H9 (cell line): ENCODE data around the gene SNHG17. TPM values are rescaled to one million over a fixed set of nuclear protein-coding genes. Genes with fewer than 3 reads are reported as not detected.
A peak's percentile ranks its signal among the peaks of the same experiment; 100 is the strongest.

Source experiments
- DNase-seq: peaks from one replicate; pipeline ENCODE4 v3.0.0-alpha.2; 2017
- H2AFZ ChIP-seq: one replicate; pipeline ENCODE4 v1.6.1; 2013; ENCODE audit warnings: mild to moderate bottlenecking, low read length, control low read depth, moderate library complexity
- H2AK5ac ChIP-seq: 2 replicates; pipeline ENCODE4 v1.6.1; 2013; ENCODE audit warnings: low read length, control low read depth, mixed read lengths; ENCODE audit not compliant: insufficient read length
- H2BK120ac ChIP-seq: one replicate; pipeline ENCODE4 v1.6.1; 2013; ENCODE audit warnings: low read depth, mild to moderate bottlenecking, low read length, control low read depth, inconsistent platforms; ENCODE audit not compliant: poor library complexity, severe bottlenecking
- H2BK12ac ChIP-seq: 2 replicates; pipeline ENCODE4 v1.6.1; 2013; ENCODE audit warnings: low read length, control low read depth, mixed read lengths, low read depth; ENCODE audit not compliant: insufficient read length
- H2BK15ac ChIP-seq: 2 replicates; pipeline ENCODE4 v1.6.1; 2013; ENCODE audit warnings: low read depth, low read length, control low read depth
- H2BK20ac ChIP-seq: one replicate; pipeline ENCODE4 v1.6.1; 2013; ENCODE audit warnings: low read depth, mild to moderate bottlenecking, low read length, control low read depth, inconsistent platforms; ENCODE audit not compliant: poor library complexity, severe bottlenecking
- H2BK5ac ChIP-seq: 2 replicates; pipeline ENCODE4 v1.6.1; 2013; ENCODE audit warnings: low read length, control low read depth, mixed read lengths; ENCODE audit not compliant: insufficient read length
- H3K14ac ChIP-seq: 2 replicates; pipeline ENCODE4 v1.6.1; 2013; ENCODE audit warnings: low read length, control low read depth; ENCODE audit not compliant: insufficient read depth
- H3K18ac ChIP-seq: 2 replicates; pipeline ENCODE4 v1.6.1; 2013; ENCODE audit warnings: low read depth, mild to moderate bottlenecking, mixed read lengths, low read length, control low read depth; ENCODE audit not compliant: insufficient read length
- H3K23ac ChIP-seq: 2 replicates; pipeline ENCODE4 v1.6.1; 2013; ENCODE audit warnings: low read length, control low read depth, mixed read lengths, low read depth; ENCODE audit not compliant: insufficient read length
- H3K23me2 ChIP-seq: 2 replicates; pipeline ENCODE4 v1.6.1; 2013; ENCODE audit warnings: low read depth, mild to moderate bottlenecking, mixed read lengths, low read length, control low read depth; ENCODE audit not compliant: insufficient read length, poor library complexity, severe bottlenecking
- H3K27ac ChIP-seq: 2 replicates; pipeline ENCODE4 v1.5.1; 2013; ENCODE audit warnings: low read length, control low read depth, mixed read lengths, low read depth; ENCODE audit not compliant: insufficient read length
- H3K27me3 ChIP-seq: 2 replicates; pipeline ENCODE4 v1.6.1; 2013; ENCODE audit warnings: low read length, control low read depth, inconsistent platforms; ENCODE audit not compliant: insufficient read depth
- H3K4ac ChIP-seq: 2 replicates; pipeline ENCODE4 v1.6.1; 2013; ENCODE audit warnings: low read depth, mild to moderate bottlenecking, control low read depth, inconsistent platforms, low read length, moderate library complexity
- H3K4me1 ChIP-seq: 2 replicates; pipeline ENCODE4 v1.6.1; 2013; ENCODE audit warnings: low read length, control low read depth, inconsistent platforms; ENCODE audit not compliant: insufficient read depth
- H3K4me2 ChIP-seq: 2 replicates; pipeline ENCODE4 v1.6.1; 2013; ENCODE audit warnings: low read length, control low read depth, mixed read lengths; ENCODE audit not compliant: insufficient read length, insufficient read depth
- H3K56ac ChIP-seq: 2 replicates; pipeline ENCODE4 v1.6.1; 2013; ENCODE audit warnings: low read depth, mild to moderate bottlenecking, mixed read lengths, low read length, control low read depth; ENCODE audit not compliant: insufficient read length
- H3K79me1 ChIP-seq: 2 replicates; pipeline ENCODE4 v1.6.1; 2013; ENCODE audit warnings: low read depth, mild to moderate bottlenecking, moderate library complexity, low read length, control low read depth, inconsistent platforms; ENCODE audit not compliant: insufficient read depth, poor library complexity, severe bottlenecking
- H3K79me2 ChIP-seq: 2 replicates; pipeline ENCODE4 v1.6.1; 2013; ENCODE audit warnings: low read length, control low read depth, inconsistent platforms; ENCODE audit not compliant: insufficient read depth
- H3K9ac ChIP-seq: 2 replicates; pipeline ENCODE4 v1.6.1; 2013; ENCODE audit warnings: low read length, control low read depth, mixed read lengths; ENCODE audit not compliant: insufficient read length; ENCODE audit errors: extremely low read depth
- H3K9me3 ChIP-seq: one replicate; pipeline ENCODE4 v1.6.1; 2013; ENCODE audit warnings: low read depth, low read length, inconsistent platforms; ENCODE audit not compliant: control insufficient read depth
- H3T11ph ChIP-seq: one replicate; pipeline ENCODE4 v1.6.1; 2013; ENCODE audit warnings: mild to moderate bottlenecking, low read length, control low read depth, inconsistent platforms
- H4K20me1 ChIP-seq: one replicate; pipeline ENCODE4 v1.6.1; 2013; ENCODE audit not compliant: control insufficient read depth, insufficient read length, insufficient read depth
- H4K5ac ChIP-seq: 2 replicates; pipeline ENCODE4 v1.6.1; 2013; ENCODE audit warnings: low read depth, mild to moderate bottlenecking, mixed read lengths, low read length, control low read depth; ENCODE audit not compliant: insufficient read length
- H4K8ac ChIP-seq: replicated peaks from 2 replicates; pipeline ENCODE4 v1.6.1; 2013; ENCODE audit warnings: low read length, control low read depth, mixed read lengths, low read depth; ENCODE audit not compliant: insufficient read length
- H4K91ac ChIP-seq: 2 replicates; pipeline ENCODE4 v1.6.1; 2013; ENCODE audit warnings: low read depth, mild to moderate bottlenecking, moderate library complexity, mixed read lengths, low read length, control low read depth; ENCODE audit not compliant: insufficient read length
- H3K27ac Mint-ChIP-seq, 3 experiments: 2 replicates in 2 of 3; 3 replicates in 1 of 3; pipeline ENCODE4 v1.8.0; 2020 to 2021; ENCODE audit warnings: mixed read lengths in 3 of 3, mild to moderate bottlenecking in 1 of 3, moderate library complexity in 1 of 3
- H3K27me3 Mint-ChIP-seq: 2 replicates; pipeline ENCODE4 v1.8.0; 2021; ENCODE audit warnings: low read depth, mild to moderate bottlenecking, moderate library complexity, mixed read lengths
- H3K36me3 Mint-ChIP-seq, 3 experiments: 2 replicates in 2 of 3; 3 replicates in 1 of 3; pipeline ENCODE4 v1.8.0; 2020 to 2021; ENCODE audit warnings: low read depth in 3 of 3, mixed read lengths in 3 of 3; ENCODE audit not compliant: insufficient read depth in 1 of 3
- H3K4me1 Mint-ChIP-seq, 2 experiments: 2 replicates each; pipeline ENCODE4 v1.8.0; 2020; ENCODE audit warnings: mixed read lengths in 2 of 2
- H3K4me3 Mint-ChIP-seq, 2 experiments: 2 replicates in 1 of 2; 3 replicates in 1 of 2; pipeline ENCODE4 v1.8.0; 2020 to 2021; ENCODE audit warnings: mild to moderate bottlenecking in 2 of 2, mixed read lengths in 2 of 2, moderate library complexity in 1 of 2
- H3K9me3 Mint-ChIP-seq, 2 experiments: 2 replicates in 1 of 2; 3 replicates in 1 of 2; pipeline ENCODE4 v1.8.0; 2020; ENCODE audit warnings: mild to moderate bottlenecking in 2 of 2, mixed read lengths in 2 of 2, moderate library complexity in 1 of 2
- CTCF ChIP-seq: fragments of 200-600 bp; sonication (generic); conservative IDR thresholded peaks from 3 replicates; pipeline ENCODE4 v1.8.0; 2021; ENCODE audit warnings: antibody characterized with exemption, mild to moderate bottlenecking
- WGBS: extraction: QIAGEN DNeasy Blood & Tissue Kit; methylation state at CpG from one replicate; pipeline ENCODE4 v1.1.7; 2013; ENCODE audit warnings: missing lambda C conversion rate, low lambda C conversion rate, mixed read lengths; ENCODE audit not compliant: insufficient read length; ENCODE audit errors: extremely low coverage; 5-methylcytosine and 5-hydroxymethylcytosine counted together
- total RNA-seq: library from RNA; stranded (reverse); gene quantifications from 2 replicates; pipeline ENCODE4 v1.2.1, GENCODE V29; 2021

SNHG17 gene
- total RNA-seq, 1 experiment from 2014 or later = 70.1 TPM

GRCh38 chr20:38387953-38388352 is 47.2 kb downstream of the SNHG17 start:
- H3K4me3 Mint-ChIP-seq = no peak overlapping the region
- H3T11ph ChIP-seq = no peak overlapping the region
- no peaks in the 10 kb centered on the region for H3K27me3 ChIP-seq
- no peak overlapping the region for H4K91ac ChIP-seq
- peaks cover 18 to 26% of the 10 kb centered on the region in 2 experiments for H3K4me1 Mint-ChIP-seq
- no peak overlapping the region for H2BK5ac ChIP-seq
- no peak overlapping the region for H3K27ac ChIP-seq
- no peak overlapping the region for H3K56ac ChIP-seq
- no peaks in the 10 kb centered on the region for H3K9me3 ChIP-seq
- no peak overlapping the region for H3K18ac ChIP-seq
- H3K14ac ChIP-seq = no peak overlapping the region
- no CpG with 5 or more reads among the region's 4 CpGs for WGBS
- H2AK5ac ChIP-seq = no peak overlapping the region
- no peak overlapping the region for H2BK120ac ChIP-seq
- H3K9ac ChIP-seq = no peak overlapping the region
- H2AFZ ChIP-seq = no peak overlapping the region
- H3K23ac ChIP-seq = no peak overlapping the region
- no peak overlapping the region for H3K4me2 ChIP-seq
- no peak overlapping the region for H2BK15ac ChIP-seq
- no peak overlapping the region for H3K27ac Mint-ChIP-seq
- H3K9me3 Mint-ChIP-seq = peaks cover 0 to 7% of the 10 kb centered on the region in 2 experiments; a peak in 3 of 5 replicates
- no peaks in the 10 kb centered on the region for H3K4me1 ChIP-seq
- H3K27me3 Mint-ChIP-seq = no peaks in the 10 kb centered on the region
- peak; percentile 31; the same call in 1 of the 3 replicates for TF ChIP-seq CTCF
- no peak overlapping the region for H2BK12ac ChIP-seq
- no peak overlapping the region for H4K8ac ChIP-seq
- no peak overlapping the region for H4K5ac ChIP-seq
- no peaks in the 10 kb centered on the region for H3K36me3 Mint-ChIP-seq
- H3K79me2 ChIP-seq = no peaks in the 10 kb centered on the region
- H3K79me1 ChIP-seq = no peaks in the 10 kb centered on the region
- H4K20me1 ChIP-seq = no peaks in the 10 kb centered on the region
- DNase-seq = no peak
- H2BK20ac ChIP-seq = no peak overlapping the region
- H3K23me2 ChIP-seq = no peaks in the 10 kb centered on the region
- no peak overlapping the region for H3K4ac ChIP-seq
